ENCODE results near the gene FOXL3.

FOXL3 gene

GRCh38 chr7:329691-330281, 39.8 kb downstream of the FOXL3 start:
- H3K9ac ChIP-seq (ENCODE audit: low read depth, low read length) = no peak overlapping the region
- no peak for TF ChIP-seq EZH2 (IDR thresholded peaks at IDR 0.05; ENCODE audit: borderline replicate concordance, low read depth, low read length, severe bottlenecking)
- peaks cover 8% of the 10 kb centered on the region for H3K9me3 ChIP-seq (ENCODE audit: insufficient read depth, low read length, severe bottlenecking)
- no peak overlapping the region for H3K4me2 ChIP-seq (ENCODE audit: insufficient read depth, low read length)
- no peaks in the 10 kb centered on the region for H3K27me3 ChIP-seq (ENCODE audit: insufficient read depth, low read length, poor library complexity)
- H3K27ac ChIP-seq (ENCODE audit: low read length) = no peak overlapping the region
- H3K79me2 ChIP-seq (ENCODE audit: insufficient read depth, low read length) = no peaks in the 10 kb centered on the region
- no peaks in the 10 kb centered on the region for H3K36me3 ChIP-seq (ENCODE audit: insufficient read depth, low read length)
- ATAC-seq (ENCODE audit: insufficient read depth, low read depth) (no peak), DNase-seq (no peak)
- no peaks in the 10 kb centered on the region for H4K20me1 ChIP-seq (ENCODE audit: insufficient read depth, low read length)
- no peak overlapping the region for H3K4me3 ChIP-seq (ENCODE audit: low read depth in 1 of 2, low read length in 2 of 2)
- no peak overlapping the region for H2AFZ ChIP-seq (ENCODE audit: low read depth, low read length)
- peaks cover 8% of the 10 kb centered on the region for H3K4me1 ChIP-seq (ENCODE audit: insufficient read depth, low read length)

GRCh38 chr7:330511-331230, 40.7 kb downstream of the FOXL3 start:
- no peak overlapping the region for H3K4me3 ChIP-seq (ENCODE audit: low read depth in 1 of 2, low read length in 2 of 2)
- H3K36me3 ChIP-seq (ENCODE audit: insufficient read depth, low read length) = no peaks in the 10 kb centered on the region
- H3K27me3 ChIP-seq (ENCODE audit: insufficient read depth, low read length, poor library complexity) = no peaks in the 10 kb centered on the region
- H3K27ac ChIP-seq (ENCODE audit: low read length) = no peak overlapping the region
- peaks cover 8% of the 10 kb centered on the region for H3K4me1 ChIP-seq (ENCODE audit: insufficient read depth, low read length)
- H2AFZ ChIP-seq (ENCODE audit: low read depth, low read length) = no peak overlapping the region
- H3K79me2 ChIP-seq (ENCODE audit: insufficient read depth, low read length) = no peaks in the 10 kb centered on the region
- no peak for TF ChIP-seq EZH2 (IDR thresholded peaks at IDR 0.05; ENCODE audit: borderline replicate concordance, low read depth, low read length, severe bottlenecking)
- TF ChIP-seq, protein P1, sequence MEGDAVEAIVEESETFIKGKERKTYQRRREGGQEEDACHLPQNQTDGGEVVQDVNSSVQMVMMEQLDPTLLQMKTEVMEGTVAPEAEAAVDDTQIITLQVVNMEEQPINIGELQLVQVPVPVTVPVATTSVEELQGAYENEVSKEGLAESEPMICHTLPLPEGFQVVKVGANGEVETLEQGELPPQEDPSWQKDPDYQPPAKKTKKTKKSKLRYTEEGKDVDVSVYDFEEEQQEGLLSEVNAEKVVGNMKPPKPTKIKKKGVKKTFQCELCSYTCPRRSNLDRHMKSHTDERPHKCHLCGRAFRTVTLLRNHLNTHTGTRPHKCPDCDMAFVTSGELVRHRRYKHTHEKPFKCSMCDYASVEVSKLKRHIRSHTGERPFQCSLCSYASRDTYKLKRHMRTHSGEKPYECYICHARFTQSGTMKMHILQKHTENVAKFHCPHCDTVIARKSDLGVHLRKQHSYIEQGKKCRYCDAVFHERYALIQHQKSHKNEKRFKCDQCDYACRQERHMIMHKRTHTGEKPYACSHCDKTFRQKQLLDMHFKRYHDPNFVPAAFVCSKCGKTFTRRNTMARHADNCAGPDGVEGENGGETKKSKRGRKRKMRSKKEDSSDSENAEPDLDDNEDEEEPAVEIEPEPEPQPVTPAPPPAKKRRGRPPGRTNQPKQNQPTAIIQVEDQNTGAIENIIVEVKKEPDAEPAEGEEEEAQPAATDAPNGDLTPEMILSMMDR (IDR thresholded peaks at IDR 0.05; ENCODE audit: borderline replicate concordance, extremely low read depth, low read length, poor library complexity, severe bottlenecking) = no peak
- H3K4me2 ChIP-seq (ENCODE audit: insufficient read depth, low read length) = no peak overlapping the region
- no peaks in the 10 kb centered on the region for H4K20me1 ChIP-seq (ENCODE audit: insufficient read depth, low read length)
- ATAC-seq (ENCODE audit: insufficient read depth, low read depth) = no peak
- peaks cover 8% of the 10 kb centered on the region for H3K9me3 ChIP-seq (ENCODE audit: insufficient read depth, low read length, severe bottlenecking)
- DNase-seq = no peak
- H3K9ac ChIP-seq (ENCODE audit: low read depth, low read length) = no peak overlapping the region

- H3K4me2 ChIP-seq (ENCODE audit: insufficient read depth, low read length) = no peak overlapping the region
- H2AFZ ChIP-seq (ENCODE audit: low read depth, low read length) = no peak overlapping the region
- no peak for TF ChIP-seq EZH2 (IDR thresholded peaks at IDR 0.05; ENCODE audit: borderline replicate concordance, low read depth, low read length, severe bottlenecking)
- TF ChIP-seq, protein P1 (IDR thresholded peaks at IDR 0.05; ENCODE audit: borderline replicate concordance, extremely low read depth, low read length, poor library complexity, severe bottlenecking) = no peak
- H3K9me3 ChIP-seq (ENCODE audit: insufficient read depth, low read length, severe bottlenecking) = peaks cover 8% of the 10 kb centered on the region
- no peak overlapping the region for H3K27ac ChIP-seq (ENCODE audit: low read length)
- H3K79me2 ChIP-seq (ENCODE audit: insufficient read depth, low read length) = no peaks in the 10 kb centered on the region
- H3K27me3 ChIP-seq (ENCODE audit: insufficient read depth, low read length, poor library complexity) = no peaks in the 10 kb centered on the region
- peaks cover 8% of the 10 kb centered on the region for H3K4me1 ChIP-seq (ENCODE audit: insufficient read depth, low read length)
- H3K4me3 ChIP-seq (ENCODE audit: low read depth in 1 of 2, low read length in 2 of 2) = no peak overlapping the region
- no peak overlapping the region for H3K9ac ChIP-seq (ENCODE audit: low read depth, low read length)
- H4K20me1 ChIP-seq (ENCODE audit: insufficient read depth, low read length) = no peaks in the 10 kb centered on the region
- ATAC-seq (ENCODE audit: insufficient read depth, low read depth) (no peak), DNase-seq (no peak)
- H3K36me3 ChIP-seq (ENCODE audit: insufficient read depth, low read length) = no peaks in the 10 kb centered on the region
Observed at GRCh38 chr7:332020-332517, 42.1 kb downstream of the FOXL3 start.
